Mesothelial cell of epicardium (in vitro differentiated cells): ENCODE data around the gene GATB. TPM values are rescaled to one million over a fixed set of nuclear protein-coding genes. Genes with fewer than 3 reads are reported as not detected.

Experiments used
- DNase-seq, 2 experiments: peaks; one replicate each; pipeline ENCODE4 v3.0.0; 2021; ENCODE audit warnings: low spot score in 2 of 2; ENCODE audit not compliant: unreplicated experiment in 2 of 2
- H3K27ac Mint-ChIP-seq: 2 replicates; pipeline ENCODE4 v1.8.0; 2021; ENCODE audit warnings: mixed read lengths
- H3K27me3 Mint-ChIP-seq: 2 replicates; pipeline ENCODE4 v1.8.0; 2021; ENCODE audit warnings: low read depth, mixed read lengths
- H3K36me3 Mint-ChIP-seq: 2 replicates; pipeline ENCODE4 v1.8.0; 2021; ENCODE audit warnings: mixed read lengths
- H3K4me1 Mint-ChIP-seq: 2 replicates; pipeline ENCODE4 v1.8.0; 2021; ENCODE audit warnings: mixed read lengths
- H3K4me3 Mint-ChIP-seq: 2 replicates; pipeline ENCODE4 v1.8.0; 2021; ENCODE audit warnings: mild to moderate bottlenecking, moderate library complexity, mixed read lengths
- H3K9me3 Mint-ChIP-seq: 2 replicates; pipeline ENCODE4 v1.8.0; 2021; ENCODE audit warnings: mixed read lengths
- total RNA-seq: library from RNA; stranded (reverse); gene quantifications from 3 replicates; pipeline ENCODE4 v1.2.1, GENCODE V29; 2021
- TF ChIP-seq, protein P1 (sequence below): fragments of 200-600 bp; sonication (generic); IDR thresholded peaks from one replicate; pipeline ENCODE4 v1.5.0; 2021; ENCODE audit warnings: antibody characterized with exemption; ENCODE audit not compliant: unreplicated experiment

Gene GATB
- total RNA-seq, 1 donor from 2014 or later: 24.5 TPM

DNA sequence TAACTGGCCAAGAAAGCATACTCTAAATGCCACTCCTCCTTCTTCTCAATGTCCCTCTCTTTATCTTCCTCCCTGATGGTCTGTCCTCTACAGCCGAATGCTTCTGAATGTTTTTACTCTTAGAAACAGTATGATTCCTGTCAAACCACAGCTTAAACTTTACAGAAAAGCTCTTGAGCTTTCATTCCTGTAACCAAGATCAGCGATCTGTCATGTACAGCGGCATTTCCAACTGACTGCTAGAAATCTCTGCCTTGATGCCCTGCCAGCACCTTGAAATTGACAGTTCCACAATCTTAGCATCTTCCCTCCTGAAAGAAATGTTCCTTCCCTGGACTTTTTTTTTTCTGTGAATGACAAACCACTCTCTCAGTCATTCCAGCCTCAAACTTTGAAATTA is 11.5 kb upstream of the GATB start:
- Mint-ChIP-seq H3K27me3 (peaks cover 9% of the 10 kb centered on the region), H3K4me1 (peaks cover 2% of the 10 kb centered on the region), H3K36me3 (no peaks in the 10 kb centered on the region), H3K9me3 (peaks cover 41% of the 10 kb centered on the region), H3K4me3 (no peak overlapping the region), H3K27ac (peak overlapping the region; percentile 57)
- no peak for DNase-seq
- TF ChIP-seq, protein P1, sequence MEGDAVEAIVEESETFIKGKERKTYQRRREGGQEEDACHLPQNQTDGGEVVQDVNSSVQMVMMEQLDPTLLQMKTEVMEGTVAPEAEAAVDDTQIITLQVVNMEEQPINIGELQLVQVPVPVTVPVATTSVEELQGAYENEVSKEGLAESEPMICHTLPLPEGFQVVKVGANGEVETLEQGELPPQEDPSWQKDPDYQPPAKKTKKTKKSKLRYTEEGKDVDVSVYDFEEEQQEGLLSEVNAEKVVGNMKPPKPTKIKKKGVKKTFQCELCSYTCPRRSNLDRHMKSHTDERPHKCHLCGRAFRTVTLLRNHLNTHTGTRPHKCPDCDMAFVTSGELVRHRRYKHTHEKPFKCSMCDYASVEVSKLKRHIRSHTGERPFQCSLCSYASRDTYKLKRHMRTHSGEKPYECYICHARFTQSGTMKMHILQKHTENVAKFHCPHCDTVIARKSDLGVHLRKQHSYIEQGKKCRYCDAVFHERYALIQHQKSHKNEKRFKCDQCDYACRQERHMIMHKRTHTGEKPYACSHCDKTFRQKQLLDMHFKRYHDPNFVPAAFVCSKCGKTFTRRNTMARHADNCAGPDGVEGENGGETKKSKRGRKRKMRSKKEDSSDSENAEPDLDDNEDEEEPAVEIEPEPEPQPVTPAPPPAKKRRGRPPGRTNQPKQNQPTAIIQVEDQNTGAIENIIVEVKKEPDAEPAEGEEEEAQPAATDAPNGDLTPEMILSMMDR: no peak

DNA sequence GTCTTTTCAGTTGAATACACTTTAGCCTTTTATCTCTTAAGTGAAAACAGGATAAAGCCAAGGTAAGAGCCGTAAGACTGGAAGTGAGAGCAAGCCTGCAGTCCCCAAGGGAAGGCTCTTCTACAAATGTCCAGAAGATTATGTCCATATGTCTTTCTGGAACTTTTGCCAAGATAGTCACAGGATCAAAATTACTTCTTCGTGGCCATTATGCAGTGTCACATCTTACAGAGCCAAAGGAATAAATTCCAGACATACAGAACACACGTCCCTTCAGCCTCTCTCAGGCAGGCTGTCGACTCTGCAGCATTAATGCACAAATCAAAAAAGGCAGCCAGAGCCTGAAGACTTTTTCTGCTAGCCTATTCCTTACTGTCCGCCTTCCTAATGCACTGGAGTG is 10.9 kb upstream of the GATB start:
- DNase-seq: no peak
- Mint-ChIP-seq H3K27me3 (peaks cover 9% of the 10 kb centered on the region), H3K36me3 (no peaks in the 10 kb centered on the region), H3K4me1 (peaks cover 2% of the 10 kb centered on the region), H3K27ac (peak overlapping the region; percentile 57), H3K9me3 (peaks cover 38% of the 10 kb centered on the region), H3K4me3 (no peak overlapping the region)
- TF ChIP-seq, protein P1: no peak

DNA sequence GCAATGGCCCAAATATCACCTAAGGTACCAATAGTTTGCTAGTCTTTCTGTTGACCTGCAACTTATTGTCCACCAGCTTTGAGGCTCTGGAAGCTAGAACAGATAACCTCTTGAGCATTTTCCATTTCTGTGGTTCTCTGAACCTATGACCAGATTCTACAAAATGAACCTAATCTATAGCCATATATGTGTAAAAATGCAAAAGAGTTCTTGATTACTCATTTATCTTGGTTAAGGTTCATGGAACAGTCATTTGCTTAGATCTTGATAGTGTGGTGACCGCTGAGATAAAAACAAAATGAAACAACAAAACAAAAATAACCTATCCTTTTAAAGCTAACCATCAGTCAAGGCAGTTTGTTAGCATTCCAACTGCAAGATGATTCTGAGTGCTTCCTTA is 9.3 kb upstream of the GATB start:
- H3K4me3 Mint-ChIP-seq: no peak overlapping the region

DNA sequence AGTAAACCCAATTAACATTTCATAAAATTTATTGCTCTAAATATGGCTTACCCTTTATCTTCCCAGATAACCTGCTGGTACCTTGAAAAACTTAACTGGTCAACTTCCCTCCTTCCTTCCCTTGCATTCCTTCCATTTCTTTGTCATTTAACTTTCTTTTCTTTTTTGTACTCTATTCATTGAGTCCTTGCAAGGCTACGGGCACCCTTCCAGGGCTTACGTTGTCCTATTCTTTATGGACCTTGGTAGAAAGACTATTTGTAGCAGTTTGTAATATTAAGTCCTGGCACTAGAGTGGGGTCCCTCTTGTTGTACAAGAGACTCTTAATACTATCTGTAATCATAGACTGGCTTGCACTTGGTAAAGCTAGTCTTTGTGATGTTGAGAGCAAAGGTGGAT is 8.0 kb upstream of the GATB start:
- peaks cover 18% of the 10 kb centered on the region for H3K27me3 Mint-ChIP-seq
- TF ChIP-seq, protein P1: no peak
- H3K27ac Mint-ChIP-seq: no peak overlapping the region
- peaks cover 14% of the 10 kb centered on the region for H3K9me3 Mint-ChIP-seq
- peaks cover 2% of the 10 kb centered on the region for H3K4me1 Mint-ChIP-seq
- H3K36me3 Mint-ChIP-seq: no peaks in the 10 kb centered on the region
- DNase-seq: no peak
- H3K4me3 Mint-ChIP-seq: no peak overlapping the region

More for the DNA sequence above, 9.3 kb upstream of the GATB start:
- TF ChIP-seq, protein P1: no peak
- H3K4me1 Mint-ChIP-seq: peaks cover 2% of the 10 kb centered on the region
- H3K27me3 Mint-ChIP-seq: peaks cover 9% of the 10 kb centered on the region
- H3K9me3 Mint-ChIP-seq: peaks cover 25% of the 10 kb centered on the region
- no peak for DNase-seq
- H3K36me3 Mint-ChIP-seq: no peaks in the 10 kb centered on the region
- no peak overlapping the region for H3K27ac Mint-ChIP-seq

DNA sequence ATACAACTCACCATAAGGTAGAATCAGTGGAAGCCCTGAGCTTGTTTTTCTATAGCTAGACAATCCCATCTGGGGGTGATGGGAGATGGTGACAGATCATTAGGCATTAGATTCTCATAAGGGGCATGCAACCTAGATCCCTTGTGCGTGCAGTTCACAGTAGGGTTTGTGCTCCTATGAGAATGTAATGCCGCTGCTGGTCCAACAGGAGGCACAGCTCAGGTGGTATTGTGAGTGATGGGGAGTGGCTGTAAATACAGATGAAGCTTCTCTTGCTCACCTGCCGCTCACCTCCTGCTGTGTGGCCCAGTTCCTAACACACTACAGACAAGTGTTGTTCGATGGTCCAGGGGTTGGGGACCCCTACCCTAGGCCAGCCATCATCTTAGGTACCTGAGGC is 5.9 kb upstream of the GATB start:
- no peak for DNase-seq
- TF ChIP-seq, protein P1: no peak
- Mint-ChIP-seq H3K36me3 (no peaks in the 10 kb centered on the region), H3K4me1 (no peaks in the 10 kb centered on the region), H3K27ac (no peak overlapping the region), H3K27me3 (peaks cover 30% of the 10 kb centered on the region), H3K9me3 (no peaks in the 10 kb centered on the region), H3K4me3 (no peak overlapping the region)

DNA sequence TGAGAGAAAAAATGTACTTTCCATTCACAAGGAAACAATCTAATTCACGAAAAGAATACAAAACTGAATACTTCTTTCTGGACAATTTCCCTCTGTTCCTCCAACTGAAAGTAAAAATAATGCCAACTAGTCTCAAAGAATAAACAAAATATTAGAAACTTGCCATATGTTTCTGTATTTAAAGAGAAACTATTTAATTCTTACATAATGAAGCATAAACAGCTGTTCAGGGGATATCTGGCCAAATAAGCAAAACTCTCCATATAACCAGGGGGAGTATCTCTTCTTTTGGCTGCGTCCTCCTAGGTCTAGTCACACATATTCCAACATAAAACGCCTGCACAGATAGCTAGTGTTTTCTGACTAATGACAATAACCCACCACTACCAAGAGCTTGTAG is 805 bp downstream of the GATB start:
- H3K27ac Mint-ChIP-seq: peak overlapping the region; percentile 100
- no peak for DNase-seq
- H3K4me1 Mint-ChIP-seq: peaks cover 15% of the 10 kb centered on the region
- TF ChIP-seq, protein P1: no peak
- H3K4me3 Mint-ChIP-seq: peak overlapping the region; percentile 100
- H3K9me3 Mint-ChIP-seq: no peaks in the 10 kb centered on the region
- peaks cover 4% of the 10 kb centered on the region for H3K36me3 Mint-ChIP-seq
- H3K27me3 Mint-ChIP-seq: peaks cover 19% of the 10 kb centered on the region
